Ovary (tissue), 9 donors: ENCODE data around the gene TRIM33. TPM values are rescaled to one million over a fixed set of nuclear protein-coding genes. Genes with fewer than 3 reads are reported as not detected.

Experiments used
- DNase-seq, 5 donors: peaks; one replicate each; pipeline ENCODE4 v3.0.0-alpha.2; 2019 to 2020
- H3K27ac ChIP-seq, 2 donors: fragments of 200-600 bp; one replicate each; pipeline versions ENCODE4 v1.5.1 to v1.8.0; 2019 to 2022
- H3K27me3 ChIP-seq: fragments of 200-600 bp; one replicate; pipeline ENCODE4 v1.8.0; 2022
- H3K36me3 ChIP-seq: fragments of 200-600 bp; sonication (generic); one replicate; pipeline ENCODE4 v1.5.1; 2019
- H3K4me1 ChIP-seq: one replicate; pipeline ENCODE4 v1.8.1; 2013; ENCODE audit warnings: mild to moderate bottlenecking, moderate library complexity; ENCODE audit not compliant: insufficient read depth
- H3K4me3 ChIP-seq: fragments of 200-600 bp; sonication (generic); one replicate; pipeline ENCODE4 v1.5.1; 2017
- H3K9me3 ChIP-seq, 2 donors: fragments of 200-600 bp in 1 of 2; sonication (generic) in 1 of 2; one replicate each; pipeline versions ENCODE4 v1.5.1 to v1.8.1; 2013 to 2019; ENCODE audit warnings: mild to moderate bottlenecking in 1 of 2, moderate library complexity in 1 of 2
- CTCF ChIP-seq, 3 donors: fragments of 450-650 bp in 2 of 3; fragments of 200-600 bp in 1 of 3; IDR thresholded peaks; one replicate each; pipeline versions ENCODE4 v1.5.1 to v1.8.0; 2016 to 2022; ENCODE audit warnings: antibody characterized with exemption in 3 of 3, mild to moderate bottlenecking in 1 of 3
- EP300 ChIP-seq: sonication (generic); formaldehyde crosslinking; IDR thresholded peaks from one replicate; pipeline ENCODE4 v1.6.1; 2017; ENCODE audit warnings: antibody characterized with exemption
- POLR2A ChIP-seq: fragments of 450-650 bp; IDR thresholded peaks from one replicate; pipeline ENCODE4 v1.6.1; 2017; ENCODE audit warnings: antibody characterized with exemption, mild to moderate bottlenecking, moderate library complexity
- WGBS, 3 donors: extraction: QIAGEN DNeasy Blood & Tissue Kit in 1 of 3; methylation state at CpG; one replicate each; pipeline versions ENCODE4 v1.1.5 to v1.1.7; 2013 to 2017; 5-methylcytosine and 5-hydroxymethylcytosine counted together
- intact Hi-C, 4 donors: fragments of 100-400 bp; cut with DNase I; formaldehyde crosslinking; loops; one replicate each; pipeline versions ENCODE4 v1.11.0 to v1.15.1; 2022 to 2023
- polyA plus RNA-seq, 2 donors: library from polyadenylated mRNA; stranded (reverse); fragments of 200-250 nt in 1 of 2; fragments of 350-450 nt in 1 of 2; fragmentation: Illumina TruSeq in 1 of 2; extraction: RNeasy Lipid Tissue Mini Kit (QIAGEN cat#74804) in 1 of 2; gene quantifications; one replicate each; pipeline ENCODE4 v1.2.3, GENCODE V29; 2013 to 2014
- total RNA-seq, 7 donors: library from RNA; depleted of rRNA in 2 of 7; stranded (reverse); fragments of >200 nt in 2 of 7; fragmentation: NEBNext Ultra II Directional in 3 of 7; extraction: Animal tissue kit (Norgen Biotek cat#: 25700) in 3 of 7; gene quantifications; one replicate each; pipeline versions ENCODE4 v1.1.0 to v1.2.4, GENCODE V29; 2016 to 2023
- donor health status: DM: no; HTN: no; CAD: no; lungs with moderate emphysema.
- donor health status: DM: no; HTN: no; CAD: no.
- donor health status: Bipolar disorder and iron deficiency.
- donor health status: DM: yes; HTN: yes; CAD: no.
- donor health status: DM: no; HTN: no; CAD: no.
- donor health status: DM: yes; HTN: yes; CAD: no.

The TRIM33 gene
- total and polyA plus RNA-seq, 9 donors, result 11.1 to 49.6 (median 38.3) TPM

- TF ChIP-seq POLR2A, result no peak
- no peak for TF ChIP-seq CTCF (IDR thresholded peaks at IDR 0.05)
- no peak for TF ChIP-seq EP300
- Histone ChIP-seq H3K4me1 (no peaks in the 10 kb centered on the region), H3K4me3 (no peak overlapping the region), H3K27me3 (no peaks in the 10 kb centered on the region), H3K36me3 (no peaks in the 10 kb centered on the region), H3K9me3 (no peaks in the 10 kb centered on the region), H3K27ac (no peak overlapping the region)
- 93 to 95% (median 93%) methylated on average over 7 of the region's 7 CpGs for WGBS, 3 donors
- intact Hi-C loops, result no loop called here
- DNase-seq, result no peak
These were observed 25.0 kb upstream of the TRIM33 start for GRCh38 chr1:114536043-114536442.

- TF ChIP-seq CTCF (IDR thresholded peaks at IDR 0.05) (no peak), POLR2A (no peak), EP300 (no peak)
- Histone ChIP-seq H3K27ac (no peak overlapping the region), H3K4me1 (no peaks in the 10 kb centered on the region), H3K9me3 (no peaks in the 10 kb centered on the region), H3K36me3 (no peaks in the 10 kb centered on the region), H3K27me3 (no peaks in the 10 kb centered on the region), H3K4me3 (no peak overlapping the region)
- DNase-seq, result no peak
- intact Hi-C loops, result no loop called here
- WGBS, 3 donors, result 22 to 39% (median 32%) methylated on average over 1 of the region's 1 CpG
These were observed 24.4 kb upstream of the TRIM33 start for GRCh38 chr1:114535401-114535800.

- 34 to 49% (median 43%) methylated on average over 1 of the region's 1 CpG for WGBS, 3 donors
- Histone ChIP-seq H3K4me1 (no peaks in the 10 kb centered on the region), H3K27ac (no peak overlapping the region), H3K36me3 (no peaks in the 10 kb centered on the region), H3K4me3 (no peak overlapping the region), H3K9me3 (no peaks in the 10 kb centered on the region), H3K27me3 (no peaks in the 10 kb centered on the region)
- TF ChIP-seq CTCF (IDR thresholded peaks at IDR 0.05) (no peak), EP300 (no peak), POLR2A (no peak)
- DNase-seq, result no peak
- intact Hi-C loops, result loop anchor here in 1 of 4 donors (5.0 kb wide), 1 partner anchor 1046 kb away; no protein-coding TSS in a partner anchor
These were observed 20.1 kb upstream of the TRIM33 start for GRCh38 chr1:114531094-114531493.

- H3K4me1 ChIP-seq, result no peaks in the 10 kb centered on the region
- TF ChIP-seq EP300 (no peak), CTCF (IDR thresholded peaks at IDR 0.05) (no peak), POLR2A (no peak)
These were observed 19.2 kb upstream of the TRIM33 start for GRCh38 chr1:114530224-114530623.

GRCh38 chr1:114524944-114525343 lies 13.9 kb upstream of the TRIM33 start:
- Histone ChIP-seq H3K36me3 (no peaks in the 10 kb centered on the region), H3K9me3 (no peaks in the 10 kb centered on the region), H3K27me3 (no peaks in the 10 kb centered on the region), H3K4me1 (no peaks in the 10 kb centered on the region), H3K27ac (no peak overlapping the region), H3K4me3 (no peak overlapping the region)
- TF ChIP-seq EP300, result no peak
- TF ChIP-seq CTCF (IDR thresholded peaks at IDR 0.05), result no peak
- no peak for TF ChIP-seq POLR2A
- intact Hi-C loops, result no loop called here
- DNase-seq, result no peak

More at GRCh38 chr1:114530224-114530623, 19.2 kb upstream of the TRIM33 start:
- intact Hi-C loops, result loop anchor here in 1 of 4 donors (5.0 kb wide), 1 partner anchor 1047 kb away; no protein-coding TSS in a partner anchor
- no peak overlapping the region for H3K27ac ChIP-seq
- no peaks in the 10 kb centered on the region for H3K9me3 ChIP-seq
- no peaks in the 10 kb centered on the region for H3K27me3 ChIP-seq
- no peaks in the 10 kb centered on the region for H3K36me3 ChIP-seq
- DNase-seq, result no peak
- WGBS, 3 donors, result 91 to 96% (median 93%) methylated on average over 2 of the region's 2 CpGs
- no peak overlapping the region for H3K4me3 ChIP-seq
